Stimulated activated CD4-positive, alpha-beta T cell treated with anti-CD3 and anti-CD28 coated beads, Interleukin-4, amount 100 ng/mL, for 48 hours (primary cell): ENCODE measurements around the gene NRP2.

Source experiments
- DNase-seq, 2 donors: peaks; one replicate each; pipeline ENCODE4 v3.0.0-alpha.2; 2020; ENCODE audit warnings: low read depth in 2 of 2

Gene NRP2

GRCh38 chr2:205755923-205756322, 73.6 kb downstream of the NRP2 start:
- no peak for DNase-seq

GRCh38 chr2:205757271-205757670, 75.0 kb downstream of the NRP2 start:
- DNase-seq = no peak

- DNase-seq = no peak
Measured at GRCh38 chr2:205758051-205758450, 75.8 kb downstream of the NRP2 start.

GRCh38 chr2:205758500-205758899, 76.2 kb downstream of the NRP2 start:
- DNase-seq = no peak

- no peak for DNase-seq
Measured at GRCh38 chr2:205759257-205759656, 77.0 kb downstream of the NRP2 start.

GRCh38 chr2:205759732-205760131, 77.4 kb downstream of the NRP2 start:
- DNase-seq = no peak

- DNase-seq = no peak
Measured at GRCh38 chr2:205760157-205760556, 77.9 kb downstream of the NRP2 start.

- DNase-seq = no peak
Measured at GRCh38 chr2:205761421-205761820, 79.1 kb downstream of the NRP2 start.

- DNase-seq = no peak
Measured at GRCh38 chr2:205762881-205763280, 80.6 kb downstream of the NRP2 start.

GRCh38 chr2:205763708-205764211, 81.5 kb downstream of the NRP2 start:
- DNase-seq = peak; percentile 24 to 28

- DNase-seq = no peak
Measured at GRCh38 chr2:205764270-205764746, 82.0 kb downstream of the NRP2 start.

GRCh38 chr2:205765151-205765550, 82.8 kb downstream of the NRP2 start:
- no peak for DNase-seq

- DNase-seq = peak; percentile 29 to 45
Measured at GRCh38 chr2:205766779-205767359, 84.6 kb downstream of the NRP2 start.

GRCh38 chr2:205767617-205768016, 85.3 kb downstream of the NRP2 start:
- DNase-seq = no peak

- DNase-seq = no peak
Measured at GRCh38 chr2:205768341-205768740, 86.0 kb downstream of the NRP2 start.

- DNase-seq = no peak
Measured at GRCh38 chr2:205768815-205769494, 86.7 kb downstream of the NRP2 start.

- DNase-seq = no peak
Measured at GRCh38 chr2:205769495-205769850, 87.2 kb downstream of the NRP2 start.

- DNase-seq = no peak
Measured at GRCh38 chr2:205769879-205770278, 87.6 kb downstream of the NRP2 start.

- no peak for DNase-seq
Measured at GRCh38 chr2:205770577-205770976, 88.3 kb downstream of the NRP2 start.

- no peak for DNase-seq
Measured at GRCh38 chr2:205771031-205771430, 88.7 kb downstream of the NRP2 start.

- DNase-seq = no peak
Measured at GRCh38 chr2:205771666-205772065, 89.4 kb downstream of the NRP2 start.

- no peak for DNase-seq
Measured at GRCh38 chr2:205772983-205773382, 90.7 kb downstream of the NRP2 start.

- no peak for DNase-seq
Measured at GRCh38 chr2:205773989-205774388, 91.7 kb downstream of the NRP2 start.
